Measurements from ENCODE around the gene NUP58. TPM values are rescaled to one million over a fixed set of nuclear protein-coding genes. Genes with fewer than 3 reads are reported as not detected.
A peak's percentile ranks its signal among the peaks of the same experiment; 100 is the strongest.

The NUP58 gene
- 10 to 100 TPM; 35.0 to 81.5 (median 68.2) TPM for total RNA-seq

GRCh38 chr13:25301347-25302113 lies at the start of gene NUP58:
Gene NUP58, plus strand, starts transcription at chr13:25301625. Its CDS starts 149 bp downstream, at chr13:25301774.
- TF ChIP-seq POLR2AphosphoS5 (IDR thresholded peaks at IDR 0.05): peak; percentile 56 to 86 (median 57)
- TF ChIP-seq, protein P1, sequence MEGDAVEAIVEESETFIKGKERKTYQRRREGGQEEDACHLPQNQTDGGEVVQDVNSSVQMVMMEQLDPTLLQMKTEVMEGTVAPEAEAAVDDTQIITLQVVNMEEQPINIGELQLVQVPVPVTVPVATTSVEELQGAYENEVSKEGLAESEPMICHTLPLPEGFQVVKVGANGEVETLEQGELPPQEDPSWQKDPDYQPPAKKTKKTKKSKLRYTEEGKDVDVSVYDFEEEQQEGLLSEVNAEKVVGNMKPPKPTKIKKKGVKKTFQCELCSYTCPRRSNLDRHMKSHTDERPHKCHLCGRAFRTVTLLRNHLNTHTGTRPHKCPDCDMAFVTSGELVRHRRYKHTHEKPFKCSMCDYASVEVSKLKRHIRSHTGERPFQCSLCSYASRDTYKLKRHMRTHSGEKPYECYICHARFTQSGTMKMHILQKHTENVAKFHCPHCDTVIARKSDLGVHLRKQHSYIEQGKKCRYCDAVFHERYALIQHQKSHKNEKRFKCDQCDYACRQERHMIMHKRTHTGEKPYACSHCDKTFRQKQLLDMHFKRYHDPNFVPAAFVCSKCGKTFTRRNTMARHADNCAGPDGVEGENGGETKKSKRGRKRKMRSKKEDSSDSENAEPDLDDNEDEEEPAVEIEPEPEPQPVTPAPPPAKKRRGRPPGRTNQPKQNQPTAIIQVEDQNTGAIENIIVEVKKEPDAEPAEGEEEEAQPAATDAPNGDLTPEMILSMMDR (IDR thresholded peaks at IDR 0.05): no peak
- TF ChIP-seq POLR2A (IDR thresholded peaks at IDR 0.05): peak; percentile 40
- no peaks in the 10 kb centered on the region for H3K27me3 ChIP-seq
- H3K9me3 ChIP-seq: no peaks in the 10 kb centered on the region
- DNase-seq (ENCODE audit: low spot score in 2 of 2): peak; percentile 92 to 94
- intact Hi-C loops (cut with DNase I; ENCODE audit: low total_unique reads): no loop called here
- H3K27ac ChIP-seq: peak within 1 kb of the TSS; percentile 91 to 94
- peaks cover 0 to 6% of the 10 kb centered on the region in 2 donors for H3K4me1 ChIP-seq
- H3K4me3 ChIP-seq: peak within 1 kb of the TSS; percentile 73 to 91 (median 82)
- no peaks in the 10 kb centered on the region for H3K36me3 ChIP-seq

DNA sequence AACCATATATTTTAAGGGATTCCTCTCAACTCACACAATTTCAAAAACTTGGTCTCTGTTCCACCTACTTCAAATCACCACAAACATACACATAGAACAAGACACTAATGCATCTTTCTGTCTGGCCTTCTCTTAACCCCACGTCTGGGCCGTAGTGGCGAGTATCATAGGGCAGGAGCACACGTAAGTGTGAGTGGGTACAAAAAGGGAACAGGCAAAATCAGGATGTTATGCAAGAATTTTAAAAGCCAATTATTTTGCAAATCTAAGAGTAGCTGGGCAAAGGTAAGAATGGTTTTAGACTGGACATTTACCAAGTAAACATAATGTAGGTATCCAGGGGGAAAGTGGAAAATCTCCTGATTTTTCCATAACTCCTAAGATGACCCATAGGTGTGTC lies 49.2 kb upstream of the NUP58 start:
- H3K36me3 ChIP-seq: no peaks in the 10 kb centered on the region
- no peak for TF ChIP-seq POLR2A (IDR thresholded peaks at IDR 0.05)
- no peak for TF ChIP-seq POLR2AphosphoS5 (IDR thresholded peaks at IDR 0.05)
- TF ChIP-seq, protein P1 (IDR thresholded peaks at IDR 0.05): no peak
- no peak overlapping the region for H3K4me3 ChIP-seq
- intact Hi-C loops (cut with DNase I; ENCODE audit: low total_unique reads): loop anchor here (10.0 kb wide), 1 partner anchor 1337 kb away; no protein-coding TSS in a partner anchor
- no peaks in the 10 kb centered on the region for H3K27me3 ChIP-seq
- no peak overlapping the region for H3K27ac ChIP-seq
- no peaks in the 10 kb centered on the region for H3K9me3 ChIP-seq
- H3K4me1 ChIP-seq: no peaks in the 10 kb centered on the region
- no peak for DNase-seq (ENCODE audit: low spot score in 2 of 2)

- Histone ChIP-seq H3K27ac (no peak overlapping the region), H3K9me3 (no peaks in the 10 kb centered on the region), H3K4me1 (no peaks in the 10 kb centered on the region), H3K4me3 (no peak overlapping the region), H3K36me3 (no peaks in the 10 kb centered on the region), H3K27me3 (no peaks in the 10 kb centered on the region)
- DNase-seq (ENCODE audit: low spot score in 2 of 2): no peak
- TF ChIP-seq, protein P1 (IDR thresholded peaks at IDR 0.05): no peak
- TF ChIP-seq POLR2A (IDR thresholded peaks at IDR 0.05) (no peak), POLR2AphosphoS5 (IDR thresholded peaks at IDR 0.05) (no peak)
- intact Hi-C loops (cut with DNase I; ENCODE audit: low total_unique reads): loop anchor here (10.0 kb wide), 1 partner anchor 1338 kb away; no protein-coding TSS in a partner anchor
Observed at GRCh38 chr13:25252752-25253151, 48.7 kb upstream of the NUP58 start.

DNA sequence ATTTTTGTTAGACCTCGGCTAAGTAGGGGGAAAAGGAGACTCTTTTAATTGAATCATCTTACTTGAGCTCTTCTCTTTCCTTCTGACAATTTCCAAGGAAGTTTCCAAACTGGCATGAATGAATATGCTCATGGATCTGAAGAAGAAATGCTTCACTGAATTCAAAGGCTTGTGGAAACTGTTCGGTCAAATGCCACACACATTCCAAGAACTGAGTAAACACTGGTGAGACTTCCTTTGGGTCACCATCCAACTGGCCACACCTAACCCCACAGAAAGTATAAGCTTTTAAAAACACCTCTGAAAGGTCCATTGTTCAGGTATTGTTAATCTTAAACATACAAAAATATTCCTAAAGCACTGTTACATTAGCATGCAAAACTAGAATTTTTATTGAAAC lies 47.7 kb upstream of the NUP58 start:
- intact Hi-C loops (cut with DNase I; ENCODE audit: low total_unique reads): loop anchor here (10.0 kb wide), 1 partner anchor 1339 kb away; no protein-coding TSS in a partner anchor
- Histone ChIP-seq H3K9me3 (no peaks in the 10 kb centered on the region), H3K27me3 (no peaks in the 10 kb centered on the region), H3K27ac (no peak overlapping the region), H3K4me1 (no peaks in the 10 kb centered on the region), H3K4me3 (no peak overlapping the region), H3K36me3 (no peaks in the 10 kb centered on the region)
- DNase-seq (ENCODE audit: low spot score in 2 of 2): no peak
- TF ChIP-seq, protein P1 (IDR thresholded peaks at IDR 0.05): no peak
- TF ChIP-seq POLR2A (IDR thresholded peaks at IDR 0.05): no peak
- no peak for TF ChIP-seq POLR2AphosphoS5 (IDR thresholded peaks at IDR 0.05)

DNA sequence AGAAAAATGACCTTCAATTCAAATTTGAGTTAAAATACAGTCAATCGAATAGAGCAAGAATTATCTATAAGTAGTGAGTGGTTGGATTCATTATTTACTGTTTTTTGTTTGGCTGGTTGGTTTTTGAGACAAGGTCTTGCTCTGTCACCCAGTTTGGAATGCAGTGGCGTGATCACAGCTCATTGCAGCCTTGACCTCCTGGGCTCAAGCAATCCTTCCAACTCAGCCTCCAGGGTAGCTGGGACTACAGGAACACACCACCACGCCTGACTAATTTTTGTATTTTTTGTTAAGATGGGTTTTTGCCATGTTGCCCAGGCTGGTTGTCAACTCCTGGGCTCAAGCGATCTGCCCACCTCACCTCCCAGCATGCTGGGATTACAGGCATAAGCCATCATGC lies 39.2 kb upstream of the NUP58 start:
- H3K27ac ChIP-seq: no peak overlapping the region
- TF ChIP-seq POLR2AphosphoS5 (IDR thresholded peaks at IDR 0.05) (no peak), POLR2A (IDR thresholded peaks at IDR 0.05) (no peak)
- TF ChIP-seq, protein P1 (IDR thresholded peaks at IDR 0.05): no peak
- H3K9me3 ChIP-seq: no peaks in the 10 kb centered on the region
- intact Hi-C loops (cut with DNase I; ENCODE audit: low total_unique reads): no loop called here
- no peaks in the 10 kb centered on the region for H3K4me1 ChIP-seq
- no peaks in the 10 kb centered on the region for H3K27me3 ChIP-seq
- H3K4me3 ChIP-seq: no peak overlapping the region
- no peak for DNase-seq (ENCODE audit: low spot score in 2 of 2)
- H3K36me3 ChIP-seq: peaks cover 9% of the 10 kb centered on the region

Data from breast epithelium (tissue), 4 donors.